BJ (cell line): ENCODE data around the gene BDKRB1. TPM values are rescaled to one million over a fixed set of nuclear protein-coding genes. Genes with fewer than 3 reads are reported as not detected.
A peak's percentile ranks its signal among the peaks of the same experiment; 100 is the strongest.

ENCODE experiments used
- CTCF ChIA-PET: fragments of 350-600 bp; formaldehyde crosslinking; extraction: SDS; loops from one replicate; lab custom pipeline; 2021; ENCODE audit warnings: antibody characterized with exemption, inconsistent platforms; lab: Yijun Ruan, JAX
- POLR2A ChIA-PET: fragments of 300-600 bp; sonication (Branson Sonifier 250); formaldehyde crosslinking; extraction: SDS; loops from one replicate; lab custom pipeline; 2021; ENCODE audit warnings: antibody characterized with exemption; lab: Charles Lee
- DNase-seq: peaks from one replicate; pipeline ENCODE4 v3.0.0-alpha.2; 2011; ENCODE audit warnings: low read depth
- H3K27me3 ChIP-seq: 2 replicates; pipeline ENCODE4 v1.6.0; 2011; ENCODE audit warnings: low read length; ENCODE audit not compliant: control insufficient read depth, insufficient read depth
- H3K36me3 ChIP-seq: 2 replicates; pipeline ENCODE4 v1.5.1; 2011; ENCODE audit warnings: low read length; ENCODE audit not compliant: control insufficient read depth, insufficient read depth
- H3K4me3 ChIP-seq: 2 replicates; pipeline ENCODE4 v1.5.1; 2011; ENCODE audit warnings: low read depth, mild to moderate bottlenecking, control low read depth, low read length
- CTCF ChIP-seq: IDR thresholded peaks from 2 replicates; pipeline ENCODE4 v1.5.1; 2011; ENCODE audit warnings: low read depth, mild to moderate bottlenecking, control low read depth, inconsistent platforms, low read length, moderate library complexity; ENCODE audit not compliant: insufficient read depth
- polyA plus RNA-seq: library from polyadenylated mRNA; depleted of rRNA; stranded (reverse); fragments of >200 nt; gene quantifications from 2 replicates; pipeline ENCODE4 v1.2.3, GENCODE V29; 2011

BDKRB1 gene
- polyA plus RNA-seq, 1 experiment = 3.8 TPM

GRCh38 chr14:96294246-96294645 is 38.2 kb downstream of the BDKRB1 start:
- TF ChIP-seq CTCF = no peak
- Histone ChIP-seq H3K27me3 (no peaks in the 10 kb centered on the region), H3K36me3 (peaks cover 6% of the 10 kb centered on the region), H3K4me3 (no peak overlapping the region)
- ChIA-PET CTCF (interaction anchor here (1.6 to 6.5 kb wide), 3 partner anchors 15 to 130 kb away, joined by 3 to 33 read pairs (median 22); no protein-coding TSS in a partner anchor), POLR2A (no interaction called here)
- no peak for DNase-seq

GRCh38 chr14:96297000-96297399 is 41.0 kb downstream of the BDKRB1 start:
- ChIA-PET POLR2A (no interaction called here), CTCF (interaction anchor here (0.7 to 6.5 kb wide), 13 partner anchors 11 to 199 kb away, joined by 3 to 33 read pairs (median 4); no protein-coding TSS in a partner anchor)
- Histone ChIP-seq H3K36me3 (no peaks in the 10 kb centered on the region), H3K27me3 (no peaks in the 10 kb centered on the region), H3K4me3 (no peak overlapping the region)
- DNase-seq = no peak
- peak; percentile 46 for TF ChIP-seq CTCF

- DNase-seq = no peak
- H3K36me3 ChIP-seq = no peaks in the 10 kb centered on the region; the same call in 1 of the 2 replicates
- no peak overlapping the region for H3K4me3 ChIP-seq
- no peak for TF ChIP-seq CTCF
- ChIA-PET CTCF (interaction anchor here (1.0 to 6.5 kb wide), 8 partner anchors 11 to 200 kb away, joined by 3 to 33 read pairs (median 4); no protein-coding TSS in a partner anchor), POLR2A (interaction anchor here (0.6 kb wide), 1 partner anchor 38 kb away, joined by 3 read pairs; no protein-coding TSS in a partner anchor)
- no peaks in the 10 kb centered on the region for H3K27me3 ChIP-seq
These were observed 42.0 kb downstream of the BDKRB1 start for GRCh38 chr14:96297997-96298515.

GRCh38 chr14:96299441-96299840 is 43.4 kb downstream of the BDKRB1 start:
- no peak overlapping the region for H3K4me3 ChIP-seq
- CTCF ChIA-PET = interaction anchor here (6.5 kb wide), 1 partner anchor 10 kb away, joined by 33 read pairs; no protein-coding TSS in a partner anchor

More at GRCh38 chr14:96299441-96299840, 43.4 kb downstream of the BDKRB1 start:
- TF ChIP-seq CTCF = no peak
- H3K27me3 ChIP-seq = no peaks in the 10 kb centered on the region
- no peaks in the 10 kb centered on the region; the same call in 1 of the 2 replicates for H3K36me3 ChIP-seq
- POLR2A ChIA-PET = no interaction called here
- no peak for DNase-seq
